NCI-H146 treated with DMSO at 0.1 percent for 48 hours (cell line): ENCODE data around the gene FANCE.

Experiments
- DNase-seq: peaks from one replicate; lab custom pipeline; 2025; ENCODE audit not compliant: unreplicated experiment; lab: John Stamatoyannopoulos, UW

The FANCE gene, protein sequence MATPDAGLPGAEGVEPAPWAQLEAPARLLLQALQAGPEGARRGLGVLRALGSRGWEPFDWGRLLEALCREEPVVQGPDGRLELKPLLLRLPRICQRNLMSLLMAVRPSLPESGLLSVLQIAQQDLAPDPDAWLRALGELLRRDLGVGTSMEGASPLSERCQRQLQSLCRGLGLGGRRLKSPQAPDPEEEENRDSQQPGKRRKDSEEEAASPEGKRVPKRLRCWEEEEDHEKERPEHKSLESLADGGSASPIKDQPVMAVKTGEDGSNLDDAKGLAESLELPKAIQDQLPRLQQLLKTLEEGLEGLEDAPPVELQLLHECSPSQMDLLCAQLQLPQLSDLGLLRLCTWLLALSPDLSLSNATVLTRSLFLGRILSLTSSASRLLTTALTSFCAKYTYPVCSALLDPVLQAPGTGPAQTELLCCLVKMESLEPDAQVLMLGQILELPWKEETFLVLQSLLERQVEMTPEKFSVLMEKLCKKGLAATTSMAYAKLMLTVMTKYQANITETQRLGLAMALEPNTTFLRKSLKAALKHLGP

GRCh38 chr6:35452183-35453090 lies at the start of gene FANCE:
Gene FANCE (plus strand): TSS chr6:35452338. CDS start chr6:35452546, 208 bp downstream.
- DNase-seq, result peak; percentile 74

DNA sequence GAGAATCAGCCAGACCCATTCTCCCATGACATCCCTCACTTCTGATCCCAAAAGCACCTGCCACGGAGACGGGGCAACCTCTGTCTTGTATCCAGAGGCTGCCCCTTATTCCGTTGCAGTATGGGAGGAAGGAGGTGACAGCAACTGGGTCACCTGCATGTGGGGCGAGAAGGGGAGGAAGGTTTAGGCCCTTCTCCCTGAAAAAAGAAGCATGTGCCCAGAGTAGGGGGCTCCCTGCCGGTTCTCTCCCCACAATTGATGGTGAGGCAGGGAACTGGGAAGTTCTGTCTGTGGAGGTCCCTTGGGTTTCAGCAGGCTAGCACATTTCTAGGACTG lies 49.3 kb upstream of the FANCE start:
- no peak for DNase-seq

DNA sequence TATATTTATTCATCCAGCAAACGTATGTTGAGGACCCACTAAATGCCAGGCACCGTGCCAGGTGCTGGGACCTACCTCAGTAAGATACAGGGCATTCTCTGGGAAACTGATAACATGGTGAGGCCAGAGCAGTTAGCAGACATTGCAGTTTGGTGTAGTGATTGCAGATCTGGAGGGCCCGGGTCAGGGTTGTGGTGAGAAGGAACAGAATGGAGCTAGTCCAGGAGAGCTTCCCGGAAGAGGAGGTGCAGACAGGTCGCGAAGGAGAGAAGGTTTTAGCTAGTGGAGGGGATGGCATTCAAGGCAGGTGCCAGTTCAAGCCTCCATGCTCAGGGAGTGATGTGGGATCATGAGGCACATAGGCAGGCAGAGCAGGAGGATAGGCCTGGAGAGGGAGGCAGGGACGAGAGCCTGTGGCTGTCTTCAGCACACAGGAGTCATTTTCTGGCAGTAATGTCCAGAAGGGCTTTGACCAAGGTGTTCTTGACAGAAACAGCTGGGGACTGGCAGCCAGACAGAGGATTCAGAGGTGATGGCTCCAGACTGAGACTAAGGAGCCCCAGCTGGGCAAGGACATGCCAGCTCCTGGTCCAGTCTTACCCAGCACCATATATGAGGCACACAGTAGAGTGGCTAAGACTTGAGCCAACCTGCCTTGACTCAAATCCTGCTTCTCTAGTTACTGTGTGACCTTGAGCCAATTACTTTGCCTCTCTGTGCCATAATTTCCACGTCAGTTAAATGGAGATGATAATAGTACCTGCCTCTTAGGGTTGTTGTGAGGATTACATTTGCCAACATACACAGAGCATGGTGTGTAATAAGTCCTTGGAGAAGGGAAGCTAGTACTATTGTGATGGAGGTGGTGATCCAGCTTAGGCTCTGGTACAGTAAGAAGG lies 48.3 kb upstream of the FANCE start:
- DNase-seq, result no peak

GRCh38 chr6:35406711-35407485 lies 45.2 kb upstream of the FANCE start:
- no peak for DNase-seq

DNA sequence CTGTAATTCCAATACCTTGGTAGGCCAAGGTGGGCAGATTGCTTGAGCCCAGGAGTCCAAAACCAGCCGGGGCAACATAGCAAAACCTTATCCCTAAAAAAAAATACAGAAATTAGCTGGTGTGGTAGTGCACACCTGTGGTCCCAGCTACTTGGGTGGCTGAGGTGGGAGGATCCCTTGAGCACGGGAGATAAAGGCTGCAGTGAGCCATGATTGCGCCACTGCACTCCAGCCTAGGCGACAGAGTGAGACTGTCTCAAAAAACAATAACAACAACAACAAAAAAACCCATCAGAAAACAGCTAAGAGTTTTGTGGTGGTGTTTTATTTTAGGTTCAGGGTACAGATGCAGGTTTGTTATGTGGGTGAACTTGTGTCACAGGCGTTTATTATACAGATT lies 42.9 kb upstream of the FANCE start:
- DNase-seq, result no peak

GRCh38 chr6:35410131-35410530 lies 42.0 kb upstream of the FANCE start:
- DNase-seq, result no peak

GRCh38 chr6:35411066-35411465 lies 41.1 kb upstream of the FANCE start:
- no peak for DNase-seq

DNA sequence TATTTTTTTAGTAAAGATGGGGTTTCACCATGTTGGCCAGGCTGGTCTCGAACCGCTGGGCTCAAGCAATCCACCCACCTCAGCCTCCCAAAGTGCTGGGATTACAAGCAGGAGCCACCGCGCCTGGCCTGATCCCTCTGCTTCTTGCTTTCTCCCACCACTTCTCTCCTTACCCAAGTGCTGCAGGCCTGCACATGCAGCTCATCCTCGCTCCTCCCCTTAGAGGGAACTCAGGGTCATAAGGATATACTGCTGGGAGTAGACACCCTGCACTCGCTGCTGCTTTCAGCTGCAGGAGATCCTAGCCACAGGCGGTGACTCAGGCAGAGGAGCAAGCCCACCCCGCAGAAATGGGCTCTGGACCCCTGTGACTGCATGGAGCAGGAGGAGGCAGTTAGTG lies 40.0 kb upstream of the FANCE start:
- DNase-seq, result no peak

DNA sequence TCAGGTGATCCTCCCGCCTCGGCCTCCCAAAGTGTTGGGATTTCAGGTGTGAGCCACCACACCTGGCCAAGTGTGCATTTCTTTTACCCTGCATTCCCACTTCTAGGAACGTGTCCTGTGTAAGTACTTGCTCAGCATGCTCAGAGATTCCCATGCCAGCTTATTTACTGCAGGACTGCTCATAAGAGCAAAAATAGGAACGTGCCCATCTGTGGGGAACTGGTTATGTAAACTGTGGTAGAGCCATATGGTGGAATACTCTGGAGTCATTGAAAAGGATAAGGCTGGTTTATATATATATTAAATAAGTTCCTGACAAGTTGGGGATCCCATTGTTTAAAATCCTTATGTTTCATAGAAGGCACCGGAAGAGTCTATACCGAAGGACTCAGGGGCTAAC lies 38.2 kb upstream of the FANCE start:
- no peak for DNase-seq

GRCh38 chr6:35415065-35415891 lies 36.9 kb upstream of the FANCE start:
- peak; percentile 90 for DNase-seq

DNA sequence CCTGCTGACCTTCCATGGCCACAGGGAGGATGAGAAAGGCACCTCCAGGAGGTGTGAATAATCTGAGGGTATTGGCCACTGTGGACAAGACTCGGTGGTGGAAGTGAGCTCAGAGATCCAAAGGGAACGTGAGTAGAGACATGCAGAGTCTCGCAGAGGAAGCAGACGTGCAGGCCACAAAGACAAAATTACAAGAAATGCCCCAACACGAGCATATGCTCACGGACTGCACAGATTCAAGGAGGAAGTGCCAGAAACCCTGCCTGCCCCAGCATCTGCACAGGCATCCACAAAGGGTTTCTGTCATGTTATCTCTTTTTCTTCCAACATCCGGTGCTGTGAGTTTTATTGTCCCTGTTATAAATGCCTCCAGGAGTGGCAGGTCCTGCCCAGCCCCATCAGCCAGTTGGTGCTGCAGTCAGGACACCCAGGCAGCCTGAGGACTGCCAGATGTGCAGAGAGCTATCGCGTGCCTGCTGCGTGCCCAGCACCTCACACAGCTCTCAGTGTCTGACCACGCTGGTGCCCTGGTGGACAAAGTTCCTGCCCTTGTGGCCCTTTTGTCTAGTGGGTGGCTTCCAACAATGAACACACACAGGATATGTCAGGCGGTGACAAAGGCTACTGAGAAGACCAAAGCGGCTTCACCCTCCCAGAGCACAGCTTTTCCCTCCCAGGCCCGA lies 34.0 kb upstream of the FANCE start:
- no peak for DNase-seq

DNA sequence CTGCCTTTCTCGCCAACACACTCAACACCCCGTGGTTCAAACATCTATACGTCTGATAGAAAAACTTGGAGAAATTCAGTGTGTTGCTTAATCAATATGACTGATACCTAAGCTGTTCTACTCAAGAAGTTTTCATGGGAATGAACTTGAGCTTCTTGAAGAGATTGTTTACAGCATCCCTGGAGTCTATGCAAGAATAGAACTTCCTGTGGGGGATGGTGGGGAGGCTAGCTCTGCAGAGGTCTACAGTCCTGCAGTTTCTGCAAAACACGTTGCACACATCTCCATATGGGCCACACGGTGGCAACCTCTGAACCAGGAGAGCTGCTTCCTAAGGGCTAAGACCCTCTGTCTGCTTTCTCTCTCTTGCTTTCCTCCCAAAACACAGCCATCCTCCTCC lies 32.7 kb upstream of the FANCE start:
- no peak for DNase-seq

GRCh38 chr6:35419961-35420360 lies 32.2 kb upstream of the FANCE start:
- DNase-seq, result no peak

DNA sequence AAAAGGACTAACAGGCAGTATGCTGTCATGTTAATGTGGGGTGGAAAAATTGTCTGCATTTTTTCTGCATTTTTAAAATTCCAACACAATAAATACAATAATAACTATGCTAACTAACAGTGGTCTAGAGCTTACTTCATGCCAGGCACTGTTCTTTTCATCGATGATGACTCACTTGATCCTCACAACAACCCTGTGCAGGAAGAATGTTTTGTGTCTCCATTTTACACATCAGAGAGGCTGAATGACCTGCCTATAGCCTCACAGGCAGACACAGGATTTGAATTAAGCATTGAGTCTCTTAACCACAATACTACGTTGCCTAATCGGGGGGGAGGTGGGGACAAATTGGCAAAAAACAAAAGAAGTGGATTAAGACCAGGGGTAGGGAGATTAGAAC lies 26.9 kb upstream of the FANCE start:
- no peak for DNase-seq

- DNase-seq, result no peak
Observed at GRCh38 chr6:35426074-35426473, 26.1 kb upstream of the FANCE start.

- DNase-seq, result no peak
Observed at GRCh38 chr6:35427435-35427834, 24.7 kb upstream of the FANCE start.

GRCh38 chr6:35427851-35428321 lies 24.3 kb upstream of the FANCE start:
- DNase-seq, result no peak

- DNase-seq, result no peak
Observed at GRCh38 chr6:35428421-35429149, 23.6 kb upstream of the FANCE start.
